MG63 (cell line): ENCODE results near the gene ORM1. TPM values are rescaled to one million over a fixed set of nuclear protein-coding genes. Genes with fewer than 3 reads are reported as not detected.
A peak's percentile ranks its signal among the peaks of the same experiment; 100 is the strongest.

Experiments
- DNase-seq: peaks from one replicate; pipeline ENCODE4 v3.0.0-alpha.2; 2020
- H3K27me3 ChIP-seq: fragments of 250-450 bp; sonication (Bioruptor Pico); 2 replicates; pipeline ENCODE4 v1.5.1; 2020; ENCODE audit warnings: mild to moderate bottlenecking, moderate library complexity
- H3K36me3 ChIP-seq: fragments of 250-450 bp; sonication (Bioruptor Pico); 2 replicates; pipeline ENCODE4 v1.5.1; 2020; ENCODE audit warnings: mild to moderate bottlenecking, moderate library complexity
- H3K4me3 ChIP-seq: fragments of 250-450 bp; sonication (Bioruptor Pico); 2 replicates; pipeline ENCODE4 v1.5.1; 2020; ENCODE audit warnings: mild to moderate bottlenecking, moderate library complexity
- H3K9me3 ChIP-seq: fragments of 250-450 bp; sonication (Bioruptor Pico); 2 replicates; pipeline ENCODE4 v1.5.1; 2020; ENCODE audit warnings: mild to moderate bottlenecking, moderate library complexity
- total RNA-seq: library from RNA; depleted of rRNA; stranded (reverse); fragments of >200 nt; shearing (Covaris generic); gene quantifications from 2 replicates; pipeline ENCODE4 v1.2.3, GENCODE V29; 2014; ENCODE audit warnings: low replicate concordance

ORM1 gene
- total RNA-seq, 1 experiment from 2014 or later, result not detected

GRCh38 chr9:114361542-114361941 is 38.6 kb downstream of the ORM1 start:
- DNase-seq, result no peak
- no peak overlapping the region for H3K4me3 ChIP-seq
- no peaks in the 10 kb centered on the region for H3K36me3 ChIP-seq
- H3K27me3 ChIP-seq, result no peaks in the 10 kb centered on the region
- no peaks in the 10 kb centered on the region for H3K9me3 ChIP-seq

DNA sequence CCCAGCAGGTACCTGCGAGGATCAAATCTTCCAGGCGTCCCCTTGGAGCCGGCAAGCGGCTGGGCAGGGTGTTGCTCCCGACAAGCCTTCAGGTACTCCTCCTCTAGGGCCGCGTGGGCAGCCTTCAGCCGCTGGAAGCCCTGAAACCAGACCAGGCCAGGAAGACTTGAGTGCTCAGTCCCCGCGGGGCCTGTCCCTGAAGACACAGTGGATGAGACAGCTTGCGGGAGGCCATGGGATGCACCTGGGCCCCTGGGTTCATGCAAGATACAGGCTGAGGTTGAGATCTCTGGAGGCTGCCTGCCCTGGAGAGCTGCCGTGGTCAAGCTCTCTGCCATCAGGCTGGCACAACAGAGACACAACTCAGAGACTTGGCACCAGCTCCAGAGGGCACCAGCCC is 39.5 kb downstream of the ORM1 start:
- H3K27me3 ChIP-seq, result no peaks in the 10 kb centered on the region
- H3K36me3 ChIP-seq, result no peaks in the 10 kb centered on the region
- DNase-seq, result no peak
- no peak overlapping the region for H3K4me3 ChIP-seq
- no peaks in the 10 kb centered on the region for H3K9me3 ChIP-seq

DNA sequence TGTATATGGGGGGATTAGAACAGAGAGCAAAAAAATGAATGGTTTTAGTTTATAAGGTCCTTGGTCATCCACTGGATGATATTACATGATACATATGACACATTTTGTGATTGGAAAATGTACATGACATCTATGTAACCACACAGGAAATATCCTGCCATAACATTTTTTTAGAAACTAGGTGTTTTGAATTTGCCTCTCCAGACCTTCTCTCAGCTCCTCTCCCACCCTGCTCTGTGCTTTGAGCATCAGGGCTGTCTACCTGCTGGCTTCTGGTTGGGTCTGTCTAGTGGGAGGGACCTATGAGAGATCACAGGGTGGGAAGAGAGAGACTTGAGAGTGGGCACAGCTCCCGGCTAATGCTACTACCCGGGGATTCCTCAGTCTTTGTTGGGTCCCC is 40.5 kb downstream of the ORM1 start:
- no peak for DNase-seq
- Histone ChIP-seq H3K36me3 (no peaks in the 10 kb centered on the region), H3K27me3 (no peaks in the 10 kb centered on the region), H3K9me3 (no peaks in the 10 kb centered on the region), H3K4me3 (no peak overlapping the region)

GRCh38 chr9:114364134-114365041 is 41.5 kb downstream of the ORM1 start:
- H3K36me3 ChIP-seq, result no peaks in the 10 kb centered on the region
- no peak for DNase-seq
- no peaks in the 10 kb centered on the region for H3K9me3 ChIP-seq
- no peak overlapping the region for H3K4me3 ChIP-seq
- H3K27me3 ChIP-seq, result no peaks in the 10 kb centered on the region

DNA sequence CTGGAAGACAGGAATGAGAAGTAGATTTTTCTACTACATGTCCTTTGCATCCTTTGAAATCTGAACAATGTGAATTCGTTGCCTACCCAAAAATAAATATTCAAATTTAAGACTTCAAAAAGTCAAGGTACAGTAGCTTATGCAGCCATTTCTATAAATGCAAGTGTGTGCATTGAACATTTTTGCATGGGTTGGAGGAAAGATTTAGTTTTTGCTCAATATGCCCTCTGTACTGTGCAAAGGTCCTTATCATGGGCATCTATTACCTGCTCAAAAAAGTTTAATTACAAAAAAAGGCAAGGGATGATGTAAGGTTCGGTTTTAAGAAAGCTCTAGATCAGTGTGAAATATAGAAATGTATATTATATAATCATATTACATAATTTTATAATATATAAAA is 42.3 kb downstream of the ORM1 start:
- no peak for DNase-seq
- Histone ChIP-seq H3K36me3 (no peaks in the 10 kb centered on the region), H3K9me3 (no peaks in the 10 kb centered on the region), H3K27me3 (no peaks in the 10 kb centered on the region), H3K4me3 (no peak overlapping the region)

DNA sequence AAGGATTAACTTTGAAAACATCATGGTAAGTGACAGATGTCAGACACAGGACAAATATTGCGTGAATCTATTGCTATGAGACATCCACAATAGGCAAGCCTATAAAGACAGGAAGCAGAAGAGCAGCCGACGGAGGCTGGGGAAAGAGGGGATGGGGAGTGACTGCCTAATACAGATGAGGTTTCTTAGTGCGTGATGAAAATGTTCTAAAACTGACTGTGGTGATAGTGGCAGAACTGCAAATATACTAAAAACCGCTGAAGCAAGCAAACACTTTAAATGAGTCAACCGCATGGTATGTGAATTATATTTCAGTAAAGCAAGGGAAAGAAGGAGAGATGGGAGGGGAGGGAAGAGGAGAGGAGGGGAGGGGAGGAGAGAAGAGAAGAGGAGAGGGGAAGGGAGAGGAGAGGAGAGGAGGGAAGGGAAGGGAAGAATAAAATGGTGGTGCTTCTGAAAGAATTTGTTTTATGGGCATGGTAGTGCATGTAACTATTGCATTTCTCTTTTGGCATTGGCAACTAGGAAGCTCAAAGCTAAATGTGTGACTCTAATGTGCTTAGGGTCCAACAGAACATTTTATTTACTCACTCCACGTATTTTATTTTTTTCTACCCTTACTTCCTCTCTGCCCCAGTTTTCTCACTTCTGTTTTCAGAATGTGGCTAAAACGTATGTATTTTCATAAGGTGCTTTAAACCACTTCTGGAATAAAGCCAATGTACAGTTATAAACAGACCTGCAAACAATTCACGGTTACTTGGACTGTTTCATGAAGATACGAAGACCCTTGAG is 43.6 kb downstream of the ORM1 start:
- DNase-seq, result peak; percentile 26
- Histone ChIP-seq H3K4me3 (no peak overlapping the region), H3K27me3 (no peaks in the 10 kb centered on the region), H3K36me3 (no peaks in the 10 kb centered on the region), H3K9me3 (no peaks in the 10 kb centered on the region)

DNA sequence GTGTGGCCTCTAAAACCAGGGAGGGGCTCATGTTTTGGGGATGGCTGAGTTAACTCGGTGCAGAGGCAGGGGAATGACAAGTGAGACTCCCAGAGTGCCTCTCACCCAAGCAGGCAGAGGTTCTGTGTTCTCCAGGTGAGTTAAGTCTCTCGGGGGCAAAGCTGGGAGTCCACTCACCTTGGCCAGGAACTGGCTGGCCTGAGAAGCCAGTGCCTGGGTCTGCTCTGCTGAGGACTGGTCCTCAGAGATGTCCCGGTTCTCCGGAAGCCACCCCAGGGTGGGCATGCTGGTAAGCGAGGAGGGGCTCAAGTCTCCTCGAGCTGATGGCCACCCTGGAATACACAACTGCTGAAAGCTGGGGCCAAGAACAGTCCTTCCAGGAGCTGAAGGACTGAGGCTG is 44.5 kb downstream of the ORM1 start:
- no peak overlapping the region for H3K4me3 ChIP-seq

DNA sequence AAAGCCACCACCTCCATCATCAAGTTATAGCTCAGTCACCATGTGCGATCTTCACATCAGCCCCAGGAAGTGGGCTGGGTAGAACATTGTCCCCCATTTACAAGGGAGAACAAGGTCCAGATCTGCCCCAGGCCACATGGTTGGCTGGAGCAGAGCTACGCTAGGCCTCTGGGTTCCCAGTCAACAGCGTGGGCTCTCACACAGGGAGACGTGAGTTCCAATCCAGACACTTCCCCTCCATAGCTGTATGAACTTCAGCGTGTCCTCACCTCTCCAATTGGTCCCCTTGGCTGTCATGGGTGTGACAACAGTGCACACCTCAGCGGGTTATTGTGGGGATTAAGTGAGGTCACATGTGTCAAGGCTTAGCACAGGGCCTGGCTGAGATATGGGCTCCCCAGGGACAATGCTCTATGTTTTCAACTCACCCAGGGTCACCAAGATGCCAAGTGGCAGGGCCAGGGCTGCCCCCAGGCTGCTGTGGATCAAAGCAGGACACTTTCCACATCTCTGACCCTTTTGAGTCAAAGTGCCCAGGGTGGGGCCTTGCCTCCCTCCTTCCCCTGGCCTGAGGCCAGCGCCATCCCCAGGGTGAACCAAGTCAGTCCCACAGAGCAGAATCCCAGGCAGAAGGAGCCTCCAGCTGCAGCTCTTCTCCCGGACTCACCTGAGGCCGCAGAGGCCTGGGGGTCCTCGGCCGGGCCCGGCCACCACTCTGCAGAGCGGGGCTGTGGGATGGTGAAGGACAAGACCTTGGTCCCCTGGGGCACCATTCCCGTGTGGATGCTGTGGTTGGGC is 45.1 kb downstream of the ORM1 start:
- Histone ChIP-seq H3K36me3 (no peaks in the 10 kb centered on the region), H3K27me3 (no peaks in the 10 kb centered on the region), H3K9me3 (no peaks in the 10 kb centered on the region), H3K4me3 (no peak overlapping the region)
- DNase-seq, result no peak

More for the DNA sequence above, 44.5 kb downstream of the ORM1 start:
- Histone ChIP-seq H3K9me3 (no peaks in the 10 kb centered on the region), H3K36me3 (no peaks in the 10 kb centered on the region), H3K27me3 (no peaks in the 10 kb centered on the region)
- DNase-seq, result no peak

DNA sequence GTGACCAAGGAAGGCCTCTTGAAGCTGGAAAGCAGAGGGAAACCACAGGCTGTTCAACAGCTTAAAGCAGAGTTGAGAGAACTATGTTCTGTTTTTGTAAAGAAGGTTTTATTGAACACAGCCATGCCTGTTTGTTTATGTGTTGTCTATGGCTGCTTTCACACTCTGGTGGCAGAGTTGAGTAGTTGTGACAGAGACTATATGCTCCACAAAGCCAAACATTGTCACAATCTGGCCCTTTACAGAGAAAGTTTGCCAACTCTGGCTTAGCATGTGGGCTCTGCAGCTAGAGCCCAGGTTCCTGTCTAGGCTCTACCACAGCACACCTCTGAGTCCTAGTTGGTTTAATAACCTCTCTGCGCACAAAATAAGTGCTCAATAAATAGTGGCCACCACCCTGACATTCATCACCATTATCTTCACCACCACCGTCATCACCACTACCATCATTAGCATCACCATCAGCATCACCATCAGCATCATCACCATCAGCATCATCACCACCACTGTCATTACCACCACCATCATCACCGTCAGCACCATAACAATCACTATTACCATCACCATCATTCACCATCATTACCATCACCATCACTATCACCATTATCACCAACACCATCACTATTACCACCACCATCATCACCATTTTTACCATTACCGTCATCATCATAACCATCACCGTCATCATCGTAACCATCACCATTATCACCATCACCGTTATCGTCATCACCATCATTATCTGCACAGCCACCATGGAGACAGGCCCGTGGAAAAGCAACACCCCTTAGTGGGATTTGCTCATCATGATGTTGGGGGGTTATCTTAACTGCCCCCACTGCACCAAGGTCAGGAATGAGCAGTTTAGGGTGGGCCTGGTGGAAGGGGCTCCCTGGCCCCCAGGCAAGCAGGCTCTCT is 46.6 kb downstream of the ORM1 start:
- no peak for DNase-seq
- Histone ChIP-seq H3K4me3 (no peak overlapping the region), H3K36me3 (no peaks in the 10 kb centered on the region), H3K9me3 (no peaks in the 10 kb centered on the region), H3K27me3 (no peaks in the 10 kb centered on the region)

- Histone ChIP-seq H3K9me3 (no peaks in the 10 kb centered on the region), H3K4me3 (no peak overlapping the region), H3K27me3 (no peaks in the 10 kb centered on the region), H3K36me3 (no peaks in the 10 kb centered on the region)
- DNase-seq, result no peak
Observed at GRCh38 chr9:114370251-114370967, 47.5 kb downstream of the ORM1 start.

DNA sequence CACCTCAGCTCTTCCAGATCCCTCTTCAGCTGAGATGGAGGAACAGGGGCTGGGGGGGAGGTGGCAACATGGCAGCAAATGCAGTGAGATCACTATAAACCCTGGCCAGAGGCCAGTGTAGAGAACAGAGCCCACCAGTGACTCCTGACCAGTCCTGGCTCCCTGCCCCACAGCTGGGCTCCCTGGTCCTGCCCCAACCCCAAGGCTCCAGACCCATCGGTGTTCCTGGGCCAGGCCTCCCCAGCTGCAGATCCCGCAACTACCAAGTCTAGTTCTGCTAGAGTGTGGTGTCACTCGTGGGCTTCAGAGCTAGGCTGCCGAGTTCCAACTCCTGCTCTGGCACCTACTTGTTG is 48.0 kb downstream of the ORM1 start:
- H3K9me3 ChIP-seq, result no peaks in the 10 kb centered on the region
- no peak overlapping the region for H3K4me3 ChIP-seq

GRCh38 chr9:114371343-114371944 is 48.5 kb downstream of the ORM1 start:
- DNase-seq, result no peak
- no peak overlapping the region for H3K4me3 ChIP-seq
- H3K27me3 ChIP-seq, result no peaks in the 10 kb centered on the region
- H3K9me3 ChIP-seq, result no peaks in the 10 kb centered on the region
- H3K36me3 ChIP-seq, result no peaks in the 10 kb centered on the region

More for the DNA sequence above, 48.0 kb downstream of the ORM1 start:
- no peak for DNase-seq
- Histone ChIP-seq H3K27me3 (no peaks in the 10 kb centered on the region), H3K36me3 (no peaks in the 10 kb centered on the region)

DNA sequence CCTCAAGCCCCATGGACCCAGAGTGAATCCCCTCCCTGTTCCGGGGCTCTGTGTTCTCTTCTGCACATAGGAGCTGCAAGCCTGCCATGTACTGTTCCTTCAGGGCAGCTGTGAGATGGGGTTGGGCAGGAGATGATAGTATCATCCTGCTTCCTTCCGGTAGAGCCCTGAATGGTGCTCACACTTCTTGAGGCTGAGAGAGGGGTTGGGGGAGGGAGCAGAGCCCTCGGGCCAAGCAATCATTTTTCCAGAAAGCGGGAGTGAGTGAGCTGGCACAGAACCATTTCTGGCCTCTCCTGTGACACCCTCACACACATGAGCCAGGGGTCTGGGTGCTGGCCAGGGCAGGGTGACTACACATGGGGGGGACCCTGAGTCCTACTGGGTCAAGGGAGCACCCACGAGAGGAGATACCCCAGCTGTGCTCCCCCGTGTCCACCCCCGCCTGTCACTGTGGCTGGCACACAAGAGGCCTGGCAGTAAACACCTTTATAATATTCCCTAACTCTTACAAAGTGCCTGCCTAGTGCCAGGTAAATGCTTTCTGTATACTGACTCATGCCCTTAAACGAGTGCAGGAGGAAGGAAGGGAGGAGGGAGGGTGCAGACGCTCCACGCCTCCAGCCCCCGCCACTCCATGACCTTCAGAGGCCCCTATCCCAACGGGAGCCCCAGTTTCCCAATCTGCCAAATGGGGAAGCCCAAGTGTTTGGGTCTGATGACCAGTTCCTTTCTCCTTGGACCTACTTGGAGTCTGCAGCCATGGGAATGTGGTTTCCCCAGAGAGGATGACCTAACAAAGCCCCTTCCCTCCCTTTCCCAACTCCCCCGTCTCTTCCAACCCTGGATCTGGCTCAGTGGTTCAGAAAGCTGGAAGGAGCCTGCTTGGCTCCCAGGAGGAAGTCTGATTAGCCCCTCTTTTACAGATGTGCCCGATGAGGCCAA is 49.3 kb downstream of the ORM1 start:
- no peak for DNase-seq
- Histone ChIP-seq H3K36me3 (no peaks in the 10 kb centered on the region), H3K27me3 (no peaks in the 10 kb centered on the region), H3K9me3 (no peaks in the 10 kb centered on the region), H3K4me3 (no peak overlapping the region)

- H3K4me3 ChIP-seq, result no peak overlapping the region
- no peak for DNase-seq
Observed at GRCh38 chr9:114372921-114373448, 50.1 kb downstream of the ORM1 start.

More at GRCh38 chr9:114372921-114373448, 50.1 kb downstream of the ORM1 start:
- H3K27me3 ChIP-seq, result no peaks in the 10 kb centered on the region
- no peaks in the 10 kb centered on the region for H3K9me3 ChIP-seq
- H3K36me3 ChIP-seq, result no peaks in the 10 kb centered on the region
